HG02885 (cell line): ENCODE measurements around the gene P4HB.

Source experiments
- ATAC-seq: cut with Tn5 transposase; IDR thresholded peaks from one replicate; pipeline ENCODE4 v1.9.1; 2021; ENCODE audit warnings: mild to moderate bottlenecking; ENCODE audit not compliant: unreplicated experiment, poor library complexity

P4HB gene

DNA sequence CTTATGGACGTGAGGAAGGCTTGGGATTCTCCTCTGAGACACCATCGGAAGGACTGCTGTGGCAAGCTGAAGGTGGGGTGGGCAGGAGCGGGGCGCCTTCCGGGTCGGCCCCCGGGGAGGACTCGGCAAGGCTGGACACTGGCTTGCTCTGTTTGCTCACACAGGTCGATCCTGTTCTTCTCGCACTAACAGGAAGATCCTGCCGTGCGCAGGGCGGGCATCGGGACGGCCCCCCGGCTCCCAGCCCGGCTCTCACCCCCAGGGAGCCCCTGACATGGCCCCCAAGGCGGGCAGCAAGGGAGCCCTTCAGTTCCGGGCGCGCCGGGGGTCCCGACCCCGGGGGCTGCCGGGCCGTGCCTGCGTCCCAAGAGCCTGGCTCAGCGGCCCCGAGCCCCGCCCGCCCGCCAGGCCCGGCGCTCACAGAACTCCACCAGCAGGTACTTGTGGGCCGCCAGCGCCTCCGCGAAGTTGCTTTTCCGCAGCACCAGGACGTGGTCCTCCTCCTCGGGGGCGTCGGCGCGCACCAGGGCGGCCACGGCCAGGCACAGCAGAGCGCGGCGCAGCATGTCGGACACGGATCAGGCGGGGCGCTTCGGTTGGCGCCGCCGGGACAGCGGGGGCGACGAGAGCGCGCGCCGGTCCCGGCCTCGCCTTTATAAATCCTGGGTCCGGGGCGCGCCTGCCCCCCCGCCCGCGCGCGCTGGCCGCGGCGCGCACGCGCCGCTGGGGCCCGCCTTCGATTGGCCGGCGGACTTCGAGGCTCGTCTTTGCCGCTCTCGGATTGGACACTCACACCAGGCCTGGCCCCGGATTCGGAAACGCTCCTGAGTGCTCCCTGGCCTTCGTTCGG, at the start of gene P4HB:
P4HB (minus strand) TSS at position 630 of the 850 bp plus-strand sequence; CDS start at position 566, 64 bp downstream.
- ATAC-seq: peak; percentile 78

- ATAC-seq: no peak
Measured at GRCh38 chr17:81909231-81909630, 48.9 kb upstream of the P4HB start.

DNA sequence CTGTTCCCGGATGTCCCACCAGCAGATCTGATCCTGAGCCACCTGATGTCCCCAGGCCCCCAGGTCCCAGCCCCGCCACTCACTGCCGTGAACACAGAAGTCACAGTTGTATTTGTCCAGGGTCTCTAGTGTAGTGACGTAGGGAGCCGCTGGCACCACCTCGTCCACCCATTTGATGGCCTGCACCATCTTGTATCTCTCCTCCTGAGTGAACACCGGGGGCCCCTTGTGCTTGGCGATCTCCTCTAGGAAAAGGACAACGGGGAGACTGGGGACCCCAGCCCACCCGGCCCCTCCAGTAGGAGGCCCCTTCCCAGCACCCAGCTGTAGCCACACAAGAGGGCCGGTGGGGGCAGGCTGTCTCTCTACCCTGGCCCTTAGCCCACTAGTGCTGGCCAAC, 48.5 kb upstream of the P4HB start:
- ATAC-seq: no peak

- no peak for ATAC-seq
Measured at GRCh38 chr17:81907219-81908145, 47.1 kb upstream of the P4HB start.

GRCh38 chr17:81906476-81907218, 46.3 kb upstream of the P4HB start:
- ATAC-seq: no peak

GRCh38 chr17:81905993-81906392, 45.7 kb upstream of the P4HB start:
- no peak for ATAC-seq

- ATAC-seq: no peak
Measured at GRCh38 chr17:81905424-81905875, 45.1 kb upstream of the P4HB start.

DNA sequence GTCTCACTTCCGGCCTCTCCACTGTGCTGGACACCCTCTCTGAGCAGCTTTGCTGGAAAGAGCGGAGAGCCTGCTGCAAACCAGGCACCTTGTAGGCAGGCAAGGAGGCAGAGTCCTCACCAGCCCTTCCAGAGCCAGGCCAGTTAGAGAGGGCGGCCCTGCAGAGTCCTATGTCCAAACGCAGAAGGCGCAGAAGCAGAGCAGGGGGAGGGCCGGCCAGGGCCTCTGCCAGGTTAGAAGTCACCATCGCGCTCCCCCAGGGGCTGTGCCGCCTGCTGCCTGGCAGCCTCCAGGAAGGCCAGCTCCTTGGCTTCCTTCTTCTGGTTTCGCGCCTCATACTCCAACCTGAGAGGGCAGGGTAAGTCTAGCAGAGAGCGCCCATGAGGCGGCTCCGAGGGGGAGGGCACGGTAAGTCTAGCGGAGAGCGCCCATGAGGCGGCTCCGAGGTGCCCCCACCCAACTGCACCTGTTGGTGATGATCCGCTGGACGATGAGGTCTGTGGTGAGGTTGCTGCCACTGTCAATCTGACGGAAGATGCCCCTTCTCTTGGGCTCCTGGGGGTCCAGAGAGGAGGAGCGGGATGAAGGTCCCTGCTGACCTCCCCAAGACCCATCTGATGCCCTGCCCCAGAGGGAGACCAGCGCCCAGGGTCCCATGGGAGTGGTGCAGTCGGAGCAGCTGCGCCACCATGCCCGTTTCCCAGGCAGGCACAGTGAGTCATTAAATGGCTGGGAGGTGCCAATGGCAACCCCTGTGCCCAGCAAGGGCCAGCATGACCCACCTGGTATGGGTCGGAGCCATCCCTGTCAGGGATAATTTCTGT, 44.5 kb upstream of the P4HB start:
- no peak for ATAC-seq

DNA sequence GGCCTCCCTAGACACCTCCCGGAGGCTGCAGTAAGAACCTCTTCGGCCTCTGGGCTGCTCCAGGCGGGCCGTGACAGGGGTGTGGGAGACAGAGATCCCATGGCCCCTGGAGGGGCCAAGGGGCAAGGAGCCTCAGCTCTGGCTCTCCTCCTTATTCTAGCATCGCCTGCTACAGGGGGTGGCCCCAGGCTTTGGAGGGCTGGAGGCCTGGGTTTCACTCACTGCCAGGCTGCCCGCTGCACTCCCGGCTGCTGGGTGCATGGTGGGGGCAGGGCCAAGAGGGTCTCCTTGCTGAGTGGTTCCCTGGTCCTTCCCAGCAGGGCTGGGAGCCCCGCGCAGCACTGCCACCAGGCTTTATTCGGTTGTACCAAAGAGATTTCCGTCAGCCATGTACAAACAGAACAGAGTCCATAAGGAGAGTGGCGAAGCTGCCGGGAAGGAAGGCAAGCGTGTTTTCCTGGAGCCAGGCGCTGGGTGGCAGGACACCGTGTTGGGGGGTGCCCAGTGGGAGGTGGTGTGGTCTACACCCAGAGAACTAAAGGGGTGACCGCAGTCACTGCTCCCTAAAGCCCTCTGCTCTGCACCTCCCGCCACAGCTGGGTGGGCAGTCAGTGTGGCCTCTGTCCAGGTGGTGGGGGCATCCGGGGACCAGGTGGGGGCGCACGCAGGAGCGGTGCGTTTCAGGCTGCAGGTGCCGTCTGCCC, 43.7 kb upstream of the P4HB start:
- no peak for ATAC-seq

DNA sequence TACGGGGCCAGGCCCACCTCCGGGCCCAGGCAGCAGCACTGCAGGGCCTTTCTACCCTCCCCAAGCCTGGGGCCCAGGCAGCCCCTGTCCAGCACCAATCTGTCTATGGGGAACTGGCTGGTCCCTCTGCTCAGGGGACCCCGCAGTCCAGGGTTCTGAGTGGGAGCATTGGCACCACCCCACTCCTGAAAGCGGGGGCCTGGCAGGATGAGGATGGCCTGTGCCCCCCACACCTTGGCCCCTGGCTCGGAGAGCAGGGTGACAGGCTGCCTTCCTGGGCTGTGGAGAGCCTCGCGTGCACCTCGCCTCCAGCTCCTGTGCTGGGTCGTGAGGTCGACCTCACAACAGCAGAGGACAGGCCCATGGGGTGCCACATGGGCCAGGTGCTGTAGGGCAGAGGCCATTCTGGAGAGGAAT, 43.1 kb upstream of the P4HB start:
- no peak for ATAC-seq

GRCh38 chr17:81902653-81903414, 42.5 kb upstream of the P4HB start:
- ATAC-seq: no peak

DNA sequence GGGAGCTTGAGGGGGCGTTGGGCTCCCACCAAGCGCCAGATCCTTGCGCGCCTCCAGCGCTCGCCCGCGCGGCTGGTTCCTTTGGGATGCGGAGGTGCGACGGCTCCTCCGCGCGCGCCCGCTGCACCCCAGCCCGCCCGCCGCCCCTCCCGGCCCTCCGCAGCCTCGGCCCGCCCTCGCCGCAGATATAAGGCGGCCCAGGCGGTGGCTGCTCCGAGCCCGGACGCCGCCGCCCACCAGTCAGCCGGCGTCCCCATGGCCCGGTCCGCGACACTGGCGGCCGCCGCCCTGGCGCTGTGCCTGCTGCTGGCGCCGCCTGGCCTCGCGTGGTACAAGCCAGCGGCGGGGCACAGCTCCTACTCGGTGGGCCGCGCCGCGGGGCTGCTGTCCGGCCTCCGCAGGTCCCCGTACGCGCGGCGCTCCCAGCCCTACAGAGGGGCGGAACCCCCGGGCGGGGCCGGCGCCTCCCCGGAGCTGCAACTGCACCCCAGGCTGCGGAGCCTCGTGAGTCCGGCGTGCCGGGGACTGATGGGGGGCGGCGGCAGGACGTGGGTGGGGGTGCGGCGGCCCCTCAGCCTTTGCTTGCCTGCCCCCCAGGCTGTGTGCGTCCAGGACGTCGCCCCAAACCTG, 41.8 kb upstream of the P4HB start, which contains the start of gene NPB:
NPB (plus strand) TSS at position 216 of the 630 bp plus-strand sequence; CDS start at position 256, 40 bp downstream.
- ATAC-seq: no peak

DNA sequence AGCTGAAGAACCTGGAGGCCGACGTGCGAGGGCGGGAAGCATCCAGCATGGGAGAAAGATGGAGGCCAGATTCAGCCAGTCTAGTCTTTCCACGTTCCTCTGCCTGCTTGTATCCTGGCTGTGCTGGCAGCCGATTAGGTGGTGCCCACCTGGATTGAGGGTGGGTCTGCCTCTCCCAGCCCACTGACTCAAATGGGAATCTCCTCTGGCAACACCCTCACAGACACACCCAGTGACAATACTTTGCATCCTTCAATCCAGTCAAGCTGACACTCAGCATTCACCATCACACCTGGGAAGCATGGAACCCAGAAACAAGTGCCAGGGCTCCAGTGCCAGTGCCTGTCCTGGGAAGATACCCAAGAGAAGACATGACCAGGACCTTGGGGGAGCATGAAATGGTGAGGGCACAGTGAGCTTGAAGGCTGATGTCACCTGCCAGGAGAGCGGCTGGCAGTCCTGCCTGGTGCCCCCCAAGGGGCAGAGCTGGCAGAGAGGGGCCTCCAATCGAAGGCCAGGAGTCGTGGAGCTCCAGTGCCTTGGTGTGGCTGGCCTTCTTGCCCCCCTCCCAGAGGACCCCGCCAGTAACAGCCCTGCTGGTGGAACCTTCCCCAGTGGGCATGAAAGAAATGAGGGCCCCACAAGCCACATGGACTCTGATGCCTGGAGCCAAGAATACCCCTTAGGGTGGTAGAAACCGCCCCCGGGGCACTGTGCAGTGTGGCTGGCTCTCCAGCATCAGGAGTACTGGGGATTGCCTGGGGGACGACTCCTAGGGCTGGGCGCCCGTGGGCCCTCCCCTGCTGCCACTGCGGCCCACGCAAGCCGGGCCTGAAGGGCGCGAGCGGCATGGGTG, 41.1 kb upstream of the P4HB start:
- no peak for ATAC-seq

GRCh38 chr17:81900181-81900820, 40.0 kb upstream of the P4HB start:
- ATAC-seq: no peak

DNA sequence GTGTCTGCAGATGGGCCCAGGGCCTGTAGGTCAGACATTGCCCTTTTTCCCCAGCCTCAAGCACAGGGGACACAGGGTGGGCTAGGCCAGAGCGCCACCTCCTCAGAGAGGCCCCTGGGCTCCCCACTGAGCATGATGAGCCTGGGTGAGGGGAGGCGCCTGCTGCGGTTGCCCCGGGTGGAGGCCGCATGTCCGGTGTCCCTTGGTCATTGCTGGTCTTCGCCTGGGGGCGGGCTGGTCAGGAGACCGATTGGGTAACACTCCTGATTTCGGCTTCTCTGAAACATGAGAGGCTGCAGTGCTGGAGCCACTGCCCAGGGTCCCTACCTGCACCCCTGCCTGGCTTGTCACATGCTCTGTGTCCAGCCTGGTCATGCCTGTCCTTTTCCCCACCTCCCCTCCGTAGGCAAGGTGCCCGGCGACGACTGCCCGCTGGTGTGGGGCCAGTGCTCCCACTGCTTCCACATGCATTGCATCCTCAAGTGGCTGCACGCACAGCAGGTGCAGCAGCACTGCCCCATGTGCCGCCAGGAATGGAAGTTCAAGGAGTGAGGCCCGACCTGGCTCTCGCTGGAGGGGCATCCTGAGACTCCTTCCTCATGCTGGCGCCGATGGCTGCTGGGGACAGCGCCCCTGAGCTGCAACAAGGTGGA, 39.3 kb upstream of the P4HB start:
- no peak for ATAC-seq

DNA sequence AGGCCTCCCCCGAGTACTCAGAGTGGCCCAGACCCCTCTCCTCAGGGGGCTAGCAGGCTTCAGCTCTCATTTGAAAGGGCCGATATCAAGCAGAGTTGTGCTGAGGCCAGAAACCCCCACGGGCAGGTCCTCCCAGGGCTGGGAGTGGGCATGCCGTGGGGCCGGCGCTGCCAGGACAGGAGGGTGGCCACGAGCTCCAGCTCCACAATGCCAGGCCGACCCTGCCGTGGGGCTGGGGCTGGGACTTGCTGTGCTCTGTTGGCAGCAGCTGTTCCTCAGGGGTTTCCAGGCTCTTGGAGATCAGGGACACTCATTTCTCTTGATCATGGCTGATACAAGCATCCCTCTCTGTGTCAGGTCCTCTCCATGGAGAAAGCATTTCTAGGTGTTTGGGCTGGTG, 38.5 kb upstream of the P4HB start:
- ATAC-seq: no peak
